GM19023 (cell line): Measurements from ENCODE around the gene ADAMTSL3.
"Not testable (repeated sequence)": the region's sequence is repeated elsewhere in the genome, so short reads cannot be mapped to it uniquely, and the experiment has no call there.

Source experiments
- ATAC-seq: cut with Tn5 transposase; IDR thresholded peaks from one replicate; pipeline ENCODE4 v1.9.1; 2021; ENCODE audit warnings: mild to moderate bottlenecking, moderate library complexity; ENCODE audit not compliant: unreplicated experiment

ADAMTSL3 gene

DNA sequence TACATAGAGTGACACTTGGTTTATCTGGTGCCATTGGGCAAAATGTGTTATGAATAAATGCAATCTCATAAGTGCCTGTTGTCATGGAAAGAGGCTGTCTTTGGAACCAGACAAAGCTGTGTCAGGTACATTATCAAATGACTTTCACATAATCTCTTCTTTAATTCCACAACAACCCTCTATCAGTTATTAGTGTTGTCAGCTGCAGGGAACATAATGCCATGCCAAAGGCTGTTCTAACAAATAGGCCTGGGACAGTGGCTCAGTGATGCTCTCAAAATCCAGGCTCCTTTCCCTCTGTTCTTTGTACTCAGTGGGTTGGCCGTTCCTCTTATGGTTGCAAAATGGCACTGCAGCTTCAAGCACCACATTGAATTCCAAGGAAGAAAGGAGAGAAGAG, 91.8 kb downstream of the ADAMTSL3 start:
- no peak for ATAC-seq

DNA sequence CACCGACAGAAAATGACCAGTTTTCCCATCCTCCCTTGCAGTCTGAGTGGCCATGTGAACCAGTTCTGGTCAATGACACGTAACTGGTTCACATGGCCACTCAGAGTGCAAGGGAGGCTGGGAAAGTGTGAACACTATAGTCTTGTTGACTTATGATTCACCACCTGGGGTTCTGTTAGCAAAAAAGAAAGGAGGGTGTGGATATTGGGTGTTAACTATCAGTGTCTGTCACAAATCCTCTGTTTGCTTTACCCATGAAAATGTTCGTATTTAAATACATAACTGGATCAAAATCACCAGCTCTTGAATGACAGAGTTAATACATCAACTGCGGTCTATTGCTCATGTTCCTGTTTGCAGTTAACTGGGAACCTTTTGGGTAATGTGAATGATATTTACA, 92.3 kb downstream of the ADAMTSL3 start:
- ATAC-seq, result no peak

DNA sequence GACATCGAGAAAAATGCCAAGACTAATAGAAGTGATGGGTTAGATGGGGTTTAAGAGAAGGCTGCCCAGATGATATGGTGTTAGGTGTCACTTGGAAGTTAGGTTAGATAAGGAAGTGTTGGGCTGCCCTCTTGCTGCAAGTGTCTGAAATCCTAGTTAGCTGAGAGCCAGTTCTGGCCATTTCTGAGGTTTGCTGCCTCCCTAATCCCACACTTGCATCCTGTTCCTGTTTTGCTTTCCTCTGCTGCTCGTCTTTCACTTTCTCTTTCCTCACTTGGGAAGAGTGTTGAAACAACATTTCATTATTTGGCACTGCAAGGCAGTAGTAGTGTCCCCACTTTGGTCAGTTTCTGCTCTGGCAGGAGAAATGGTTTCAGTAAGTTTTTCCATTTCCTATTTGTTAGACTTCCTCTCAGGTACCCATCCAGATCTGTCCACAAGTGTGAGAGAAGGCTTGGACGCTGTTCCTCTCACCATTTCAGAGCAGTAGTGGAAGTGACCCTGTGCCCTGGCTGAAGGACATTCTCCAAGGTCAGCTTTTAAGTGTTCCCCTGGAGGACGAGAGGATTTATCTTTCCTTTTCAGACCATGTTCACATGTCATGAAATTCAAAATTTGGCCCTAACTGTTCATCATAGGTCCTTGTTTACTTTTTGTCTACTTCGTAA, 93.3 kb downstream of the ADAMTSL3 start:
- ATAC-seq, result no peak

DNA sequence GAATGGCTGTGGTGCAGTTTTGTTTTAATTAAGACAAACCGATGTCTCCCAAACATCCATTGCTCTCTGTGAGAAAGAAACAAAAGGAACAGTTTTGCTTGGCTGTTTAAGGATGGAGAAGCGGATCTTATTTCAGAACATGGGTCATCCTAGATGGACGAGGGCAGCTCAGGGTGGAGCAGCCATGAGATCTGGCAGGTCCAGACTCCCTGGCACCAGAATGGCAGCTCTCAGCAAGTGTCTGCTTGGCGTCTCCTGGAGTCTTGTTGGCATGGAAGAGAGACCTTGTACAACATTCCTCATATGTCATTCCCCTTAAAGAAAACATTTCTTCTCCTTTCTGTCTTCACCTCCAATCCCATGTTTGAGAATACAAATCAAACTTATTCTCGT, 93.8 kb downstream of the ADAMTSL3 start:
- ATAC-seq, result no peak

DNA sequence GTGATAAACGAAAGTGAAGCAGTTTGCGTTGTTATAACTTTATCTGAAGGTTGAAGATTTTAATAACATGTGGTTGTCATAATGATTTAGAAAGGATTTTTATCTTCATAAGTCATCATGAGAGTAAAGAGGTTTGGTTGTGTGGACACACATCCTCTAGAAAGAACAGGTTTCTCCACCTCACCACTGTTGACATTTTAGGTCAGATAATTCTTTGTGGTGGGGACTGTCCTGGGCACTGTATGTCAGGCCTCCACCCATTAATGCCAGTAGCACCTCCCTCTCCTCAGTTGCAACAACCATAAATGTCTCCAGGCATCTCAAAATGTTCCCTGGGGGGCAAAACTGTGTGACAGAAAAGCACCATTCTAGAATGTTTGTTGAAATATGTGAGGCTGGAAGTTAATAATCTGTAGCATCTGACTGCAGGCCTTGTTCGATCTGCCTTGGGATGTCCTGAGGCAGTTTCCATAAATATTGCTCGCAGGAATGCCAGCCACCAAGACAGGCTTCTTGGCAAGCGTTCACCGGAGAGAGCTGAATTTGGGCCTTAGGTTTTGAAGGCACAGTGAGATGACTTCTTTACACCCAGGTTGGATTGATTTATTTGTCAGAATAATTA, 100.1 kb downstream of the ADAMTSL3 start:
- no peak for ATAC-seq

DNA sequence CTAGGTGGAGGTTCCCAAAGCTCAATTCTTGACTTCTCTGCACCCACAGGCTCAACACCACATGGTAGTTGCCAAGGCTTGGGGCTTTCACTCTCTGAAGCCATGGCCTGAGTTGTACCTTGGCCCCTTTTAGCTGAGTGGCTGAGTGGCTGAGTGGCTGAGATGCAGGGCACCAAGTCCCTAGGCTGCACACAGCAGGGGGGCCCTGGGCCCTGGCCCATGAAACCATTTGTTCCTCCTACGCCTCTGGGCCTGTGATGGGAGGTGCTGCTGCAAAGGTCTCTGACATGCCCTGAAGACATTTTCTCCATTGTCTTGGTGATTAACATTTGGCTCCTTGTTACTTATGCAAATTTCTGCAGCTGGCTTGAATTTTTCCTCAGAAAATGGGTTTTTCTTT, 103.4 kb downstream of the ADAMTSL3 start:
- ATAC-seq, result not testable (repeated sequence)

DNA sequence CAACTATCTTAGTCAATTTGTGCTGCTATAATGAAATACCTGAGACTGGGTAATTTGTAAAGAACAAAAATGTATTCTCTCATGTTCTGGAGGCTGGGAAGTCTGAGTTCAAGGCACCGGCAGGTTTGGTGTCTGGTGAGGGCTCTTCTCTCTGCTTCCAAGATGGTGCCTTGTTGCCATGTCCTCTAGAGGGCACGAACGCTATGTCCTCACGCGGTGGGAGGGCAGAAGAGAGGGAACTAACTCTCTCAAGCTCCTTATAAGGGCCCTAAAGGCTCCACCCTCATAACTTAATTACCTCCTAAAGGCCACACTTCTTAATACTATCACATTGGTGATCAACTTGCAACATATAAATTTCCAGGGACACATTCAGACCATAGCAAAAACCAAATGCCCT, 108.4 kb downstream of the ADAMTSL3 start:
- no peak for ATAC-seq

DNA sequence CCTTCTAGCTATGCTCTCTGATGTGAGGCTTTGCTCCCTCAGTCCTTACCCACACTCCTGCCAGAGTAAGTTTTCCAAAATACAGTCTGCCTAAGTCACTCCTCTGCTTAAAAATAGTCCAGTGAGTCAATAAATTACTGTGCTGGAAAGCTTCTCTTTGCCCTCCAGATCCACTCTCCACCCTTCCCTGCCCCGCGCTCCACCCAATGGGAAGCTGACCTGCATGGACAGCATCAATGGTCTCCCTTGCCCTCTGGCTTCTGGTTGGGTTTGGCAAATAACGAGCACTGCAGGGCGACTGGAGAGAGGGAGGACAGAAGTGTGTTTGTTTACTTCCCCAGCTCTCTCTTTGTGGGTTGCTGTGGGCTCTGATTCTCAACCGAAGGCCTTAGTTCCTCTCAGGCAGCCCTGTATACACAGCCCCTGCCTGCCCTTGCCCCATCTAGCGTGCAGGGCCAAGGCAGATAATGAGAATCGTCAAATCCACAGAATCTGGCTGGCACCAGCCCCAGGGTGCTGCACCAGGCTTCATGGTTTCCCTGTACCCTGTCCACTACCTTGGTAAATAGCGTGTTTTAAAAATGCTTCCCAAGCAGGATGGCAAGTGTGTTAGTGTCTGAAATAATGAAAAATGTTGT, 110.4 kb downstream of the ADAMTSL3 start:
- no peak for ATAC-seq

DNA sequence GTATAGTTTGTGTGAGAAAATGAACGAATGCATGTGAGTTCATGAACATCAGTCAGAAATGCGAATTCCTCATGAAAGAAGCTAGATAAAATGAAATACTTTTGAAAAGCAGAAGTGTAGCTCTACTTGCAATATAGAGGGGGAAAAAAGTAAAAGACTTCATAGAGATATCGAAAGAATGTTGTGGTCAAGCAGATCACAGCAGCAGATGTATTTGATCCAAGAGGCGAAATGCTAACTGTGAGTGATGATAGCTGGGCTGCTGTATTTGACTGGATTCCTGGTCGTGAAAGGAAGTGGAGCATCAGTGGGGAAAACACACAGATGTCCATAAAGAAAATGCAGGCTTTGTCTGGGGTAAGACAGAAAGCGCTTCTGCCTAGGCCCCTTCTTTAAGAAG, 112.4 kb downstream of the ADAMTSL3 start:
- no peak for ATAC-seq

DNA sequence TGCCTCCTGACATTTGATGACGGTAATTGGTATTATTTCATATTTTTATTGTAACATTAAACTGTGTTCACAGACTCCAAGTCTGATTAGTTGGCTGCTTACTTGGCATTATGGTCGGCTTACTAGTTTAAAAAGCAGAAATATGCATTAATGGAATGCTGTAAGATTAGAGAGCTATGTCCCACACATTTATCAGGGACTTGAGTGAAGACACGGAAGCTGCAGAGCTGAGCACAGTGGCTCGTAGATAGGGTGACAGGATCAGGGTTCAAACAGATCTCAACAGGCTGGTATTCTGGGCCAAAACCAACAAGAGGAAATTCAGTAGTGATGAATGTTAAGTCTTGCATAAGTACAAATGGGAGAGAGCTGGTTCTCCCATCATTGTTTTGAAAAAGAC, 113.8 kb downstream of the ADAMTSL3 start:
- ATAC-seq, result no peak

DNA sequence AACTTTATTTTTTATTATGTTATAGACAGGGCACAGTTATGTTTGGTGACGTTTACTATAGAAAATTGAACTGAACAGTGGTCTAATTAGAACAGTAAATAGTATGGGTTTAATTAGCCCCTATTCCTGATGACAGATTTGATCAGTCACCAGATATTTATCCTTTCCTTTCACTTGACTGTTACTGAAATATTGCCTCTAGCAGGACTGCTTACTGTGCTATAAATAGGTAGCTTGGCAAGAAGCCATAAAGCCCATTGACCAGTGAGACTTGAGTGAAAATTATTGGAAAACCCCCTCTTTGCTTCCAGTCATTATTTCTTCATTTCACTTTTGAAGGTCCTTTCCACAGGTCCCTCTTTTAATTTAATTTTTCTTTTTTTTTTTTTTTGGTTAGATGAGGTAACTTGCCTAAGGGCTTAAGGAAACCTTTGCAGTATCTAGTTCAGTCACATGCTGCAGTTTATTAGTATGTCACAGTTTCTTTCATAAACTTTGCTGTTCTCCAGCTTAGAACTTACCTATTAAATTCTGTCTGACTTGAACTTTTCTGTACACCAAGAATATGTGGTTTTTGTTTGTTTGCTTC, 115.6 kb downstream of the ADAMTSL3 start:
- no peak for ATAC-seq

DNA sequence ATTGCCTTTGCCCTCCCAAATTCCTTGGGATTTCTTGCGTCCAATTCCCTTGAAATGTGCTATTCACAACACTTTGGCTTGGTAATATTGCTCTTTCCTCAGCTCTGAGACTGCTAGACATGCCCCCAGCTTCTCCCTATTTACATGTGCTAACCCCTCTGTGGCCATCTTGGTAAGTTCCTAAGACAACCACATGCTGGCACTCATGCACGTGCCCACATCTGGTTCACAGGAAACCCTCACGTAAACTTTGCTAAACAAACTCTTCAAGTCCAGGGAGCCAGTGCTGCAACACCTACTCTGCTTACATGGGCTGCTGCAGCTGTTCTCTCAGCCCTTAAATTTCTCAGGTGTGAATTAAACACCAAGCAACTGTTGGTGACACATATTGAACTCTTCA, 121.8 kb downstream of the ADAMTSL3 start:
- ATAC-seq, result no peak

DNA sequence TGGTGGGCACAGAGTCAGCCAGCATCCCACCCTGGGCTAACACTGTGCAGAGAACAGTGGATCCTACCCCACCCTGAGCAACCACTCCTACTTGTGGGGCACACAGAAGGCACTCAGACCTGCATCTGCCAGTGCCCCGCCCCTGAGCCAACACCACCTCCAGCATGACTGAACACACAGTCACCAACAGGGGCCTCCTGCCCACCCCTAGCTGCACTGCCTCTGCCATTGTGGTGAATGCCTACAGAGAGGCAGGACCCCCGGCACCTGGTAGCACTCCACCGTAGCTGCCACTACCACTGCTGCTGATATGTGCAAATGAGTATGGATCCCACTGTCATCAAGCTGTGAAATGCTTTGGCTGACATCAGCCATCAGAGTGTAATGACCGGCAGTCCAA, 123.1 kb downstream of the ADAMTSL3 start:
- no peak for ATAC-seq

DNA sequence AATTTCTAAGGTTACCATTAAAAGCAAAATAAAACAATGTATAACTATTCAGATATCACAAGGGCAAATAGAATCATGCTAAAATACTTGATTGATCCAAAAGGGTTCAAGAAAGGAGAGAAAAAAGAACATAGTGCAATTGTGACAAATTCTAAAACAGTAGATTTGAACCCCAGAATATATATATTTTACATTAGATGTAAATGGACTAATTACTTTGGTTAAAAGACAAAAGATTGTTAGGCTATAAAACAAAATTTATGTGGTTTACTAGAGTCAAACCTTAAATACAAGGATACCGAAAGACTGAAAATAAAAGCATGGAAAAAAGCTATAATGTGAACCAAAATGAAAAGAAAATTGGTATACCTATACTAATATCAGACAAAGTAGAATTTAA, 129.3 kb downstream of the ADAMTSL3 start:
- ATAC-seq, result no peak

DNA sequence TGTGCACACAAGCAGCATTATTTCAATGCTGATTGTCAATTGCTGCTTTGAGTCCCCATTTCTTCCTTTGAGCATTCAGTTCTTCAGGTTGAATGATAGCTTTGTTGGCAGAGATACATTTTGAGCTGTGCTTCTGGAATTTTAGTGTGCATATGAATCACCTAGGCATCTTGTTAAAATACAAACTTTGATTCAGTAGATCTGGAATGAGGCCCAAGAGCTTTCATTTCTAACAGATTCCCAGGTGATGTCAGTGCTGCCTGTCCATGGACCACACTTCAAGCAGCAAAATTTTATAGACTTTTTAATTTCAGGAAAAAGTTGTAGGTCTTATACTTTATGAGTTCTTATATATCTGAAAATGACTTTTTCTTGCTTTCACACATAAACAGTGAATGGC, 131.1 kb downstream of the ADAMTSL3 start:
- no peak for ATAC-seq

DNA sequence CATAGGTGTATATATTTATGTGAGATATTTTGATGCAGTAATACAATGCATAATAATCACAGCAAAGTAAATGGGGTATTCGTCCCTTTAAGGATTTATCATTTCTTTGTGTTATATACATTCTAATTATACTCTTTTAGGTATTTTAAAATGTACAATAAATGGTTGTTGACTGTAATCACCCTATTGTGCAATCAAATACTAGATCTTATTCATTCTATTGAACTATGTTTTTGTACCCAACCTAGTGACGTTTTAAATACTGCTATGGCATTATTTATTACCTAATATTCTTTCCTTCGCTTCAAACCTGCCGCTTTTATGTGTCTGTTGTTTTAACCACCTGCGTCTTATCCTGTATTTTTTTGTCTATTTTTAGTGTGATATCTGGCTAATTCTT, 132.4 kb downstream of the ADAMTSL3 start:
- ATAC-seq, result no peak

DNA sequence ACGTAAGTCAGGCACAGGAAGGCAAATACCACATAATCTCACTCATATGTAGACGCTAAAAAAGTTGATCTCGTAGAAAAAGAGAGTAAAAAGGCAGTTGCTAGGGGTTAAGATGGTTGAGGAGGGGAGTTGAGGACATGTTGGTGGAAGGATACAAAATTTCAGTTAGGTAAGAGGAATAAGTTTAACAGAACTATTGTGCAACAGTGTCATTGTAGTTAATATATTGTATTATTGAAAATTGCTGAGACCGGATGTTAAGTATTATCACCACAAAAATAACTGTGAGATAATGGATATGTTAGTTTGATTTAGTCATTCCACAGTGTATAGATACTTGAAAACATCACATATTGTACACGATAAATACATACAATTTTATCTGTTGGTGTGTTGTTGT, 139.1 kb downstream of the ADAMTSL3 start:
- ATAC-seq, result no peak

DNA sequence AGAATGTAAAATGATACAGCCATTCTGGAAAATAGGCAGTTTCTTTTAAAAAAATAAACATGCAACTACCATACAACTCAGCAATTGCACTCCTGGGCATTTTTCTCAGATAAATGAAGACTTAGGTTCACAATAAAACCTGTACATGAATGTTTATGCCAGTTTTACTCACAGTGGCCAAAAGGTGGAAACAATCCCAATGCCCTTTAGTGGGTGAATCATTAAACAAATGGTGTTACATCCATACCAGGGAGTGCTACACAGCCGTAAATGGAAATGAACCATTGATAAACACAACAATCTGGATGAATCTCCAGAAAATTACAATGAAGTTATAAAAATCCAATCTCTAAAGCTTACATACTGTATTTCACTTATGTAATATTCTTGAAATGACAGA, 140.3 kb downstream of the ADAMTSL3 start:
- no peak for ATAC-seq

DNA sequence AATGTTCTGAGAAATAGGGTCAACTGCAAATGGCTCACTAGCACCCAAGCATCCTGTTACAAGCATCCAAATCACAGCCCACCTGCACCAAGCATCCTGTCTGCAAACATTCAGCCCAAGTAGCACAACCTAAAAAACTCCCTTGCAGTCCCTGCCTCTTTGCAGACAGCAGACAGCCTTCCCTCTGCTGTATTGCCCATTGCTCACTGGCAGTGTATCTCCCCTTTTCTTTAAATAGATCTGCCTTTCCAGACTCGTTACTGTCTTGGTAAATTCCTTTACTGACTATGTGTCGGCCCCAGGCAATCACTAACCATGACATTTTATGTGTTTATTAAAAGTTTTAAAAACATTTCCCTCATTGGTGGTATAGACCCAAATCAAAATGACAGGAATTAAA, 155.4 kb downstream of the ADAMTSL3 start:
- ATAC-seq, result no peak

DNA sequence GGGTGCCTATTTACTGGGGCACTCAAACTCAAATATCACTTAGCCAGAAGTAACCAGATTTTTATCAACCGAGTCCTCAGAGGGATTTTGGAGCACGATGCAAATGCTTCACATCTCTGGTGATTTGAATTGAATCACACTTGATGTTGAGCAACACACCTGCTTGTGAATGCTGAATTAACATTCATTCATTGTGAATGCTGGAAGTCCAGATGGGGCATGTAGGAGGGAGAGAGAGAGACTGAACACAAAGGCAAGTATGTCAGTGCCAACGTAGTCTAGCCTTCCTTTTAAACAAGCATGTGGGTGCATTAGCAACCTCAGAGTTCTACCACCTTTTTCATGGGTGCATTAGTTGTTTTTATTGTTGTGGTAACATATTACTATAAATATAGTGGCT, 156.2 kb downstream of the ADAMTSL3 start:
- ATAC-seq, result no peak

DNA sequence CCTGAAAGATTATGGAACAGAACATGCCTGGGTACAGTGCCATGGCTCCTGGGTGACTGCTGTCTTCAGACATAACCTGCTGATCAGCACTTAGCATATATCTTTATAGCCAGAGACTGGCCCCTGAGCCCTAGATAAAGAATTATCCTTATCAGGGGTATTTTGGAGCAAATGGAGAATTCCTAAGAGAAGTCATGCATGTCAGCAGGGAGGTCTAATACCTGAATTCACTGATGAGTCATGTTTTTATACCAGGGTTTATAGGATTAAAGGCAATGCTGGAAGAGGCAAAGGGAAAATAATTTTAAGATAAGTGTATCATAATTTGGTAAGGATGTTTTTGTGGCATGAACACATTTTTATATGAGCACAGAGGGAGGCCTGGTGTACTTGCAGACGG, 159.8 kb downstream of the ADAMTSL3 start:
- no peak for ATAC-seq

DNA sequence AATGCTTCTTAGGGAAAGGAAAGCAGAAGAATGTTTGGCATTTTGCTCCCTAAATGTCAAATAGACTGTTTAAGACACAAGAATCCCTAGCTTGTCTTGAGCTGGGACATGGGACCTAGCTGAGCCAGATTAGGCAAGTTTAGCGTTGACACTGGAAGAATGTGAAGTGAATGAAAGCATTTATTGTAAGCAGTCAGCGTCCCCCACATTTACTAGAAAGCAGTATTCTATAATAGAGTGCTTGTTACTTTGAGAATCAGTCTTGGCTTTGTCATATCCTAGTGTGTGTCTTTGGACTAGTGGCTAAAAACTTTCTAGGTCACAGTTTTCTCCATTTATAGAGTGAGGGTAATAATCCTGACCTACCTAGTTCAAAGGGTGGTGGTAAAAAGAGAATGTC, 161.6 kb downstream of the ADAMTSL3 start:
- ATAC-seq, result no peak
